Stimulated activated CD4-positive, alpha-beta T cell treated with anti-CD3 and anti-CD28 coated beads, TNF-alpha, amount 100 ng/mL, for 24 hours (primary cell): ENCODE measurements around the gene GMPPA.

Experiments
- DNase-seq, 3 experiments: peaks; one replicate each; pipeline ENCODE4 v3.0.0-alpha.2; 2020; ENCODE audit warnings: low read depth in 3 of 3

The GMPPA gene

GRCh38 chr2:219539926-219540678, 41.4 kb downstream of the GMPPA start:
- DNase-seq, result no peak

- no peak for DNase-seq
Observed at GRCh38 chr2:219540784-219541504, 42.3 kb downstream of the GMPPA start.

- DNase-seq, result peak; percentile 64 to 89 (median 68)
Observed at GRCh38 chr2:219541611-219542180, 43.0 kb downstream of the GMPPA start.

DNA sequence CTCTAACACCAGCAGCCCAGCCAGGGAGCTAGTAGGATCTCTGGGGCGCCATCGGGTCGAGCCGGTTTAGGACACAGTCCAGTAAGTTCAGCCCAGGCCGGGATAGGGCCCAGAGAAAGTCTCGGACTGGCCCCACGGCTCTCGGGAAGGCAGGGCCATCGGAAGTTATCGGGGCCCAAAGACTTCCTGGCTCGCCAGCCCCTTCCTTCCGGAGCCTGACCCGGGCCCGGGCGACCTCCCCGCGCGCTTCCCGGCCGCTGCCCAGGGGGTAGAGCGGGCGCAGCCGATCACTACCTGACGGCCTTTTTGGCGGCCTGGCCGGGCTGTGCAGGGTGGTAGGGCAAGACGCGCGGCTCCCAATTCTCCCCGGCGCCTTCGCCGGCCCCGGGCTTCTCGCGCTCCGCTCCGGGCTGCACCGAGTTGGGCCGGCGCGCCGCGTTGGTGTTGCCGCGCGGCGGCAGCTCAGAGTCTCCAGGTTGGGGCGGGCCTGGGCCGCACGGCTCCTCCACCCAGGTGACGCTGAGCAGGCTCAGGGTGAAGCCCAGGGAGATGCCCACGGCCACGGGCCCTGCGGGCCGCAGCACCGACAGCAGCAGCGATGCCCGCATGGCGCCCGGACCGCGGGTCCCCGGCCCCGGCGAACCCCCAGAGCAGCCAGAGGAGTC, 44.4 kb downstream of the GMPPA start:
- no peak for DNase-seq

GRCh38 chr2:219543596-219544358, 45.1 kb downstream of the GMPPA start, which contains the start of the genes CHPF and TMEM198:
Gene CHPF, minus strand, starts transcription at chr2:219543809. Its CDS starts 271 bp downstream, at chr2:219543538.
Gene TMEM198, plus strand, starts transcription at chr2:219544028. Its CDS starts 700 bp downstream, at chr2:219544728.
- DNase-seq, result peak; percentile 87 to 96 (median 91)

DNA sequence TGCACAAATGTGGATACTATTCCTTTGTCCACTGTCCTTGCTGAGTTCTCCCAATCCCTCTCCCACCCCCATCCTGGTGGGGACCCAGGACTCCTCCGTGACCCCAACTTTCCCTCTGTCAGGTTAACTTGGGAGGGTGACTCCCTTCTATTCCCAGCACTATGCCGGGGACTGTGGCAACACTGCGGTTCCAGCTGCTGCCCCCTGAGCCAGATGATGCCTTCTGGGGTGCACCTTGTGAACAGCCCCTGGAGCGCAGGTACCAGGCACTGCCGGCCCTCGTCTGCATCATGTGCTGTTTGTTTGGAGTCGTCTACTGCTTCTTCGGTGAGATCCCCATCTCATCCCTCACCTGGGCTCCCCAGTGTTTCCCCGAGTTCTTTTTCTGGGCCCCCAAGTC, 45.9 kb downstream of the GMPPA start:
- no peak for DNase-seq

DNA sequence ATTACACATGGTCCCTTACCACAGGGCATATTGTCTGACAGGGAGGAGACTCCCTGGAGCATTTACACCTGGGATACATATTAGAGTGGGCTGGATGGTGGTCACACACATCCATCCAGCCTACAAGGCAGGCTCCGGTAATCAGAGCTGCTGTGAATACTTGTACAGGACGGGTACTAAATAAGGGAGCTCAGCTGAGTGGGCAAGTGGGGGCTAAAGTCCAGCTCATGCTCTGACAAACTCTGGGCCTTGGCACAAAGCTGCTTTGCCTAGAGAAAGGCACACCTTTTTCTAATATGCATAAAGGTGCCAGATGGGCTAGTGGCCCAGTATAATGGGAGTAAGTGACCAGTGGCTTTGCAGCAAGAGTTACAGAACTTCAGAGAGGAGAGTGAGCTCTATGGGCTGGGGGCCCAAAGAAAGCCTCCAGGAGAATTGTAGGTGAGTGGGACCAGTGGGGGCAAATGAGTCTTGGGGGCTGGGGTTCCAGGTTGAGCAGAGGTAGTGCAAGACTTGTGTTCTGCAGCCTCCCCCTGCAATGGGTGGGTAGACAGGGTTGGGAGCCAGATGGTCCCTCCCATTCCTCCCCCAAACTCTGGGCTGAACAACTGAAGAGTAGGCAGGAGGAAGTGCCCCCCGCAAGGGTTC, 46.7 kb downstream of the GMPPA start:
- DNase-seq, result no peak

- DNase-seq, result no peak
Observed at GRCh38 chr2:219545943-219546352, 47.3 kb downstream of the GMPPA start.

DNA sequence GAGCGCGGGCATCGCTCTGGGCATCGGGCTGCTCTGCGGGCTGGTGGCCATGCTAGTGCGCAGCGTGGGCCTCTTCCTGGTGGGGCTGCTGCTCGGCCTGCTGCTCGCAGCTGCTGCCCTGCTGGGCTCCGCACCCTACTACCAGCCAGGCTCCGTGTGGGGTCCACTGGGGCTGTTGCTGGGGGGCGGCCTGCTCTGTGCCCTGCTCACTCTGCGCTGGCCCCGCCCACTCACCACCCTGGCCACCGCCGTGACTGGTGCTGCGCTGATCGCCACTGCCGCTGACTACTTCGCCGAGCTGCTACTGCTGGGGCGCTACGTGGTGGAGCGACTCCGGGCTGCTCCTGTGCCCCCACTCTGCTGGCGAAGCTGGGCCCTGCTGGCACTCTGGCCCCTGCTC, 48.9 kb downstream of the GMPPA start:
- no peak for DNase-seq

GRCh38 chr2:219548990-219549389, 50.3 kb downstream of the GMPPA start:
- no peak for DNase-seq

GRCh38 chr2:219549619-219550018, 50.9 kb downstream of the GMPPA start:
- DNase-seq, result no peak

GRCh38 chr2:219551441-219552381, 53.0 kb downstream of the GMPPA start:
- no peak for DNase-seq

DNA sequence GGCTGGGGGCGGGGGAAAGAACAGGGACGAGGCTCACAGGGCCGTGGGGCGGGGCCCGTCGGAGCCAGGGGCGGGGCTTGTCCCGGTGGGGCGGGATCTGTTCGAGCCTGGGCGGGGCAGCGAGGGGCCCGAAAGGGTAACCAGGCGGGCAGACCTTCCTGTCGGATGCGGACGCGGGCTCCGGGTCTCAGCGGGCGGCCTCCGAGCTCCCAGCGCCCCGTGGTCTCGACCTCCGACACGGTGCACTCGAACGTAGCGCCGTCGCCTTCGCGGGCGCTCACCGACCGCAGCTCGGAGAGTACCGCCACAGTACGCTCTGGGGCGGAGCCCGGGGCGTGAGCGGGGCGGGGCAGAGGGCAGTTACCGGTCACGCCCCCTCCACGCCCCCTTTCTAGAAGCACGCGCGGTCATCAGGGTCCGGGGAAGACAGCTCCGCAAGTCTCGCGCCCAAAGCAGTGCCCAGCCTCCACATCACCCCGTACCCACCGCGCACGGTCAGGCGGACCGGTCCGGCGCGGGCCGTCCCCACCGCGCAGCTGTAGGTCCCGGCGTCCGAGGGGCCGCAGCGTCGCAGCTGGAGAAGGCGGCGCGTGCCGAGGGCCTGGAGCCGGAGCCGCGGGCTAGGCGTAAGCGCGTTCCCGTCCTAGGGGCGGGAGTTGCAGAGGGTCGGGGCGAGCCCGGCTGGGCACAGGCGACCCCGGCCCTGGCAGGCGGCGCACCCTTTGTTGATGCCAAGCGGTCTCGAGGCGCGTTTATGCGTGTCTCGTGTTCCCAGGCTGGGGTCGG, 53.9 kb downstream of the GMPPA start:
- peak; percentile 65 to 79 (median 66) for DNase-seq

DNA sequence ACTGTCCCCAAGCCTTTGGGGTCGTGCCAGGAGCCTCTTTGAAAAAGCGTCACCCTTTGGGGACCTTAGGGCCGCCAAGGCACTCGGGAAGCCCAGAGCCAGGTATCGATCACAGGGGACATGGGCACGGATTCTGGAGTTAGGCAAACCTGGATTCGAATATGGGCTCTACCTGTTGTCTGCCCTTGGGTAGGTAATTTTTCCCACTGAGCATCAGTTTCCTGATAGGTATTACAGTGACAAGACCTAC, 54.4 kb downstream of the GMPPA start:
- DNase-seq, result no peak

GRCh38 chr2:219553463-219553963, 54.8 kb downstream of the GMPPA start:
- DNase-seq, result no peak

DNA sequence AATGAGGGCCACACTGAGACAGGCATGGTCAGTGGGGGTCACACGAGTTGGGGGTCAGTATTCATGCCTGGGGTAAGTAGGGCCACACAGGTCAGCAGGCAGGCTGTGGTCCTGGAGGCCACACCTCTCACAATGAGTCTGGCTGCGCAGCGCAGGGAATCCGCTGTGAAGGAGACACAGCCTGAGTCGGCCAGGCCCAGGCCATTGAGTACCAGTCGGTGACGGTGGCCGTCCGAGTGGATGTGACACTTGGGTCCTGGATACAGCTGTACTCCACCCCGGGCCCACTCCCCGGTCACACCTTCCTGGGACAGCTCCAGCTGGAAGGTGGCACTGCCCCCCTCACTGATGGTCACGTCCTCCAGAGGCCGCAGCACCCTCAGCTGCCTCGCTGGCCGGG, 55.7 kb downstream of the GMPPA start:
- DNase-seq, result no peak

GRCh38 chr2:219555956-219556355, 57.3 kb downstream of the GMPPA start:
- DNase-seq, result no peak

DNA sequence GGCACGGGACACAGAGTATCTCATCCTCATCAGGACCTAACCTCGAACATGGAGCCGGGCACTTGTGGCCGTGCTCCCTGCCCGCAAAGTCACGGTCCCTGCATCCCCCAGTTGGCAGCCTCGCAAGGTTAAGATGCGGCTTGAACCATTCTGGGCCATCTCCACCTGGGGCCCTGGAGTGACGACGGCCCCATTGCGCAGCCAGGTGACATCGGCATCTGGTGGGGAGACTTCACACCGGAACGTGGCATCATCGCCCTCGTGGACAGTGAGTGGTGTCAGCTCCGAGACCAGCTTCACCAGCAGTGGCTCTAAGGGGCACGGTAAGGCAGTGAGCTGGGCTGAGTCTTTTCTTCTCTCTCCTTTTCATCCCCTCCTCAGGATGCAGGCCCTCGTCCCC, 57.7 kb downstream of the GMPPA start:
- no peak for DNase-seq
